ENCODE data around the gene DEFB128.
"Not testable (repeated sequence)": the region's sequence is repeated elsewhere in the genome, so short reads cannot be mapped to it uniquely, and the experiment has no call there.

DEFB128 gene

GRCh38 chr20:189611-190010 lies at the start of gene DEFB128:
Gene DEFB128, minus strand, starts transcription at chr20:189711. Its CDS starts 88 bp downstream, at chr20:189623.
- no peak for DNase-seq (ENCODE audit: low spot score)

GRCh38 chr20:237929-238328 lies 48.4 kb upstream of the DEFB128 start:
- DNase-seq (ENCODE audit: low spot score), result no peak

GRCh38 chr20:237489-237888 lies 48.0 kb upstream of the DEFB128 start:
- no peak for DNase-seq (ENCODE audit: low spot score)

GRCh38 chr20:235891-236290 lies 46.4 kb upstream of the DEFB128 start:
- no peak for DNase-seq (ENCODE audit: low spot score)

GRCh38 chr20:227439-228105 lies 38.1 kb upstream of the DEFB128 start:
- no peak for DNase-seq (ENCODE audit: low spot score)

- DNase-seq (ENCODE audit: low spot score), result no peak
Measured at GRCh38 chr20:226958-227357, 37.4 kb upstream of the DEFB128 start, which contains the start of gene DEFB129. Gene DEFB129, plus strand, starts transcription at chr20:227258. Its CDS starts 31 bp downstream, at chr20:227289.

- DNase-seq (ENCODE audit: low spot score), result not testable (repeated sequence)
Measured at GRCh38 chr20:225879-226278, 36.4 kb upstream of the DEFB128 start.

- DNase-seq (ENCODE audit: low spot score), result no peak
Measured at GRCh38 chr20:221258-221830, 31.8 kb upstream of the DEFB128 start.

GRCh38 chr20:219290-220115 lies 30.0 kb upstream of the DEFB128 start:
- peak; percentile 14 for DNase-seq (ENCODE audit: low spot score)

- no peak for DNase-seq (ENCODE audit: low spot score)
Measured at GRCh38 chr20:217266-217665, 27.8 kb upstream of the DEFB128 start.

GRCh38 chr20:215796-216195 lies 26.3 kb upstream of the DEFB128 start:
- no peak for DNase-seq (ENCODE audit: low spot score)

GRCh38 chr20:214383-214782 lies 24.9 kb upstream of the DEFB128 start:
- DNase-seq (ENCODE audit: low spot score), result no peak

- no peak for DNase-seq (ENCODE audit: low spot score)
Measured at GRCh38 chr20:210809-211502, 21.4 kb upstream of the DEFB128 start.

- peak; percentile 11 for DNase-seq (ENCODE audit: low spot score)
Measured at GRCh38 chr20:208942-209566, 19.5 kb upstream of the DEFB128 start.

GRCh38 chr20:203630-204029 lies 14.1 kb upstream of the DEFB128 start:
- not testable (repeated sequence) for DNase-seq (ENCODE audit: low spot score)

- no peak for DNase-seq (ENCODE audit: low spot score)
Measured at GRCh38 chr20:199996-200395, 10.5 kb upstream of the DEFB128 start.

GRCh38 chr20:198225-198624 lies 8.7 kb upstream of the DEFB128 start:
- no peak for DNase-seq (ENCODE audit: low spot score)

- no peak for DNase-seq (ENCODE audit: low spot score)
Measured at GRCh38 chr20:187733-188132, 1.8 kb downstream of the DEFB128 start.

GRCh38 chr20:184288-184687 lies 5.2 kb downstream of the DEFB128 start:
- DNase-seq (ENCODE audit: low spot score), result no peak

- DNase-seq (ENCODE audit: low spot score), result no peak
Measured at GRCh38 chr20:168876-169275, 20.6 kb downstream of the DEFB128 start.

GRCh38 chr20:164618-165017 lies 24.9 kb downstream of the DEFB128 start:
- DNase-seq (ENCODE audit: low spot score), result no peak

GRCh38 chr20:157154-157553 lies 32.4 kb downstream of the DEFB128 start, which contains the start of gene DEFB127:
Gene DEFB127, plus strand, starts transcription at chr20:157454. Its CDS starts 91 bp downstream, at chr20:157545.
- no peak for DNase-seq (ENCODE audit: low spot score)
